ENCODE measurements around the gene DAB2IP. TPM values are rescaled to one million over a fixed set of nuclear protein-coding genes. Genes with fewer than 3 reads are reported as not detected.
"Not testable (repeated sequence)": the region's sequence is repeated elsewhere in the genome, so short reads cannot be mapped to it uniquely, and the experiment has no call there.

The DAB2IP gene
- total and polyA plus RNA-seq, 2 donors from 2014 or later, result 33.8 to 105 TPM

- H3K27ac ChIP-seq (ENCODE audit: low read depth in 2 of 2, low read length in 2 of 2), result peak overlapping the region; percentile 93 to 98
- H3K27me3 ChIP-seq (ENCODE audit: control insufficient read depth, insufficient read depth, low read length), result no peaks in the 10 kb centered on the region
- intact Hi-C loops (cut with DNase I), result no loop called here
- peak overlapping the region in 1 of 3 donors; percentile 62 for H3K9ac ChIP-seq (ENCODE audit: low read length in 3 of 3)
- TF ChIP-seq CTCF (IDR thresholded peaks at IDR 0.05; ENCODE audit: borderline replicate concordance, extremely low read depth, insufficient read depth), result no peak
- FAIRE-seq, result no peak
- no peaks in the 10 kb centered on the region for H3K36me3 ChIP-seq (ENCODE audit: control insufficient read depth in 2 of 3, insufficient read depth in 3 of 3, low read length in 3 of 3)
- DNase-seq, result peak in 2 of 5 donors; percentile 41 to 44
- H3K9me3 ChIP-seq (ENCODE audit: control insufficient read depth in 2 of 3, insufficient read depth in 1 of 3, low read length in 3 of 3), result no peaks in the 10 kb centered on the region
- peaks cover 7 to 91% (median 60%) of the 10 kb centered on the region in 3 donors for H3K4me1 ChIP-seq (ENCODE audit: control insufficient read depth in 2 of 3, insufficient read depth in 2 of 3, low read depth in 1 of 3, low read length in 3 of 3)
- no peak overlapping the region for H3K4me3 ChIP-seq (ENCODE audit: low read length in 3 of 3)
Observed at GRCh38 chr9:121741228-121741918, 89.9 kb downstream of the DAB2IP start.

- H3K4me3 ChIP-seq (ENCODE audit: low read length in 3 of 3); FAIRE-seq; H3K9me3 ChIP-seq (ENCODE audit: control insufficient read depth in 2 of 3, insufficient read depth in 1 of 3, low read length in 3 of 3); H3K36me3 ChIP-seq (ENCODE audit: control insufficient read depth in 2 of 3, insufficient read depth in 3 of 3, low read length in 3 of 3); H3K27me3 ChIP-seq (ENCODE audit: control insufficient read depth, insufficient read depth, low read length); intact Hi-C loops (cut with DNase I); DNase-seq: not testable (repeated sequence)
- peaks cover 4 to 91% (median 56%) of the 10 kb centered on the region in 3 donors for H3K4me1 ChIP-seq (ENCODE audit: control insufficient read depth in 2 of 3, insufficient read depth in 2 of 3, low read depth in 1 of 3, low read length in 3 of 3)
- peak overlapping the region in 1 of 3 donors; percentile 5 for H3K9ac ChIP-seq (ENCODE audit: low read length in 3 of 3)
- peak overlapping the region; percentile 93 to 98 for H3K27ac ChIP-seq (ENCODE audit: low read depth in 2 of 2, low read length in 2 of 2)
Observed at GRCh38 chr9:121741919-121742283, 90.5 kb downstream of the DAB2IP start.

- H3K9ac ChIP-seq (ENCODE audit: low read length in 3 of 3), result peak overlapping the region in 2 of 3 donors; percentile 49 to 89
- FAIRE-seq (no peak), DNase-seq (no peak)
- peak overlapping the region in 1 of 3 donors; percentile 71 for H3K4me3 ChIP-seq (ENCODE audit: low read length in 3 of 3)
- H3K36me3 ChIP-seq (ENCODE audit: control insufficient read depth in 2 of 3, insufficient read depth in 3 of 3, low read length in 3 of 3), result no peaks in the 10 kb centered on the region
- H3K27me3 ChIP-seq (ENCODE audit: control insufficient read depth, insufficient read depth, low read length), result no peaks in the 10 kb centered on the region
- intact Hi-C loops (cut with DNase I), result no loop called here
- H3K27ac ChIP-seq (ENCODE audit: low read depth in 2 of 2, low read length in 2 of 2), result peak overlapping the region; percentile 93 to 96
- no peaks in the 10 kb centered on the region for H3K9me3 ChIP-seq (ENCODE audit: control insufficient read depth in 2 of 3, insufficient read depth in 1 of 3, low read length in 3 of 3)
- TF ChIP-seq CTCF (IDR thresholded peaks at IDR 0.05; ENCODE audit: borderline replicate concordance, extremely low read depth, insufficient read depth), result no peak
- peaks cover 4 to 81% (median 50%) of the 10 kb centered on the region in 3 donors for H3K4me1 ChIP-seq (ENCODE audit: control insufficient read depth in 2 of 3, insufficient read depth in 2 of 3, low read depth in 1 of 3, low read length in 3 of 3)
Observed at GRCh38 chr9:121742923-121743322, 91.5 kb downstream of the DAB2IP start.

DNA sequence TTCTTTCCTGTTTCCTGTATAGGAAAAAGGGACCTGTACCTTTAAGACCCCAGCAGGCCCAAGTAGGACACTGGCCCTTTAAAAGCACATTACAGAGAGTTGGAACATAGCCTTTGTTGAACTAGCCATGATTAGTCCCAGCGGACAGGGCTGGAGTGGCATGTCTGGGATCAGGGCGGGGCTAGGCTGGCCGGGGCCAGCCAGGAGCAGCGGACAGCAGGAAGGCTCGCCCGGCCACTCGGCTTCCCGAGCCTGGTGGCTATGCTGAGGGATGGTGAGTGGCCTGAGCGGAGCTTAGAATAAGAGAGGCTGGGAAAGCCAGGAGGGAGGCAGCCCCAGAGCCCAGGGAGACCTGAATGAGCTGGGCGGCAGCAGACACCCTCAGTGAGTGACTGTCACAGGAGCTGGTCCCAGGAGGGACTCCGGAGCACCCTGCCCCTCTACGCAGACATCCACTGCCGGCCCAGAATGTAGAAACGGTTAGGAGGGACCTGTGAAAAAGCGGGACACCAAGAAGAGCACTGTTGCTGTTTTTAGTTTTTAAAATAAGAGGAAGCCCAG, 92.1 kb downstream of the DAB2IP start:
- DNase-seq (peak; percentile 75 to 96 (median 84)), FAIRE-seq (peak; percentile 92)
- Histone ChIP-seq H3K4me1 (ENCODE audit: control insufficient read depth in 2 of 3, insufficient read depth in 2 of 3, low read depth in 1 of 3, low read length in 3 of 3) (peaks cover 4 to 81% (median 50%) of the 10 kb centered on the region in 3 donors), H3K36me3 (ENCODE audit: control insufficient read depth in 2 of 3, insufficient read depth in 3 of 3, low read length in 3 of 3) (no peaks in the 10 kb centered on the region), H3K27ac (ENCODE audit: low read depth in 2 of 2, low read length in 2 of 2) (peak overlapping the region; percentile 93 to 96), H3K9me3 (ENCODE audit: control insufficient read depth in 2 of 3, insufficient read depth in 1 of 3, low read length in 3 of 3) (no peaks in the 10 kb centered on the region), H3K27me3 (ENCODE audit: control insufficient read depth, insufficient read depth, low read length) (no peaks in the 10 kb centered on the region), H3K4me3 (ENCODE audit: low read length in 3 of 3) (peak overlapping the region in 2 of 3 donors; percentile 71 to 75), H3K9ac (ENCODE audit: low read length in 3 of 3) (peak overlapping the region in 2 of 3 donors; percentile 68 to 89)
- intact Hi-C loops (cut with DNase I), result no loop called here
- no peak for TF ChIP-seq CTCF (IDR thresholded peaks at IDR 0.05; ENCODE audit: borderline replicate concordance, extremely low read depth, insufficient read depth)

Data from kidney (tissue), 14 donors.